Astrocyte of the spinal cord (primary cell): Measurements from ENCODE around the gene SLCO4A1.

Source experiments
- DNase-seq: peaks from one replicate; pipeline ENCODE4 v3.0.0; 2011; ENCODE audit warnings: low read depth, low spot score
- H3K4me3 ChIP-seq: 2 replicates; pipeline ENCODE4 v1.5.1; 2011; ENCODE audit warnings: low read depth, mild to moderate bottlenecking, low read length, moderate library complexity
- CTCF ChIP-seq: IDR thresholded peaks from 2 replicates; pipeline ENCODE4 v1.5.1; 2012; ENCODE audit warnings: low read depth, mild to moderate bottlenecking, low read length, inconsistent platforms
- in situ Hi-C: cut with HindIII; loops from 2 replicates; pipeline ENCODE4 v1.10.0; 2017; ENCODE audit warnings: low sequenced_read_pairs

SLCO4A1 gene

DNA sequence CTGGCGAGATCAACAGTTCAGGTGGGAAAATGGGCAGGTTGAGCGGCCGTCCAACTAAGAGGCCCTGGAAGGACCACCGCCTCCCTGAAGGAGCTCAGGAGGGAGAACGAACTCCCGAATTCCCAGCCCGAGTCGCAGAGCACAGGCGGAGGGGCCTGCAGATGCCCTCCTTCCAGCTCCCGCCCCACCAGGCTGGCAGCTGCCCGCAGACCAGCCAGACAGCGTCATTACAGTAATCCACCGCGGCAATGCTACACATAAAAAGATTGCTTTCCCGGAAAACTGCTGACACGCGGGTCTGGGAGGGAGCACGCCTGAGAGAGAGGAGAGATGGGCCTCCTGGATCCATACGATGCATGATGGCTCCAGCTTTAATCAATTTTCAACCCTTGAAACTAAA lies 30.5 kb upstream of the SLCO4A1 start:
- DNase-seq = no peak
- no peak for TF ChIP-seq CTCF
- no peak overlapping the region for H3K4me3 ChIP-seq
- in situ Hi-C loops = no loop called here

DNA sequence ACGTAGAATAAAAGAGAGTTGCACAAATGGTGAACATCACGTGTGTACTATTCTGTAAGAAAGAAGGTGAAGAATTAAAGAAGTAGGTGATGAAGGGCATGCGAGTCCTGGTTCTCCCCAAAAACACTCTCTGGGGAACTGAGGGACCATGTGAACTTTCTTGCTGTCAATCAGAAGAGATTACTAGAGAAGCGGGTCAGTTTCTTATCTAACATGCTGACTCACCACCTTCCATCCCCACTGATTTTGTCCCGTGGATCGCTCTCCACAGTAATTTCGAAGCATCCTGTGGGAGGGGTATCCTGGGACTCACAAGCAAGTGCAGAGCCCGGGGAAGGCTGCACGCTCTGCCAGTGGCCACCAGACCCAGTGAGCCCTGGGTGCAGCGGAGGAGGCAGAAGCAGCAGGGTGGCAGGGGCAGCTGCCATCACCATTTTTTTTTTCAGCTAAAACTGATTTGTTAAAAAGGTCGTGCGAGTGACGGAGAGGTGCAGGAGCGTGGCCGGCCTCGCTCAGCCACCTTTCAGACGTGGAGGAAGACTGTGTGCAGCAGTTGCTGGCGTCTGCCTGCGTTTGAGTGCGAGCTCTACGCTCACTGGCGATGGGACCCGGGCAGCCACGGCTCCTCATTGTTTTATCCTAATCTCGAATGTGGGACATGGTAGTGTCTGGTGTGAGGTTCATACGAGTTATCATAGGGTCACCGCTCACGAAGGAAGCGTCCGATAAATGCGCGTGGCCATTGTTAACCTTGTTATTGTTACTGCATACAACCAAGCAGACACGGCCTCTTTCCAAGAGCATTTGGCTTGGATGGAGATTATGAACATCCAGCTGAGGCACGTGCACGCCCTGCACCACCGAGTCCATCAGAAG lies 28.0 kb upstream of the SLCO4A1 start:
- TF ChIP-seq CTCF = no peak
- no peak for DNase-seq
- in situ Hi-C loops = no loop called here
- no peak overlapping the region for H3K4me3 ChIP-seq

DNA sequence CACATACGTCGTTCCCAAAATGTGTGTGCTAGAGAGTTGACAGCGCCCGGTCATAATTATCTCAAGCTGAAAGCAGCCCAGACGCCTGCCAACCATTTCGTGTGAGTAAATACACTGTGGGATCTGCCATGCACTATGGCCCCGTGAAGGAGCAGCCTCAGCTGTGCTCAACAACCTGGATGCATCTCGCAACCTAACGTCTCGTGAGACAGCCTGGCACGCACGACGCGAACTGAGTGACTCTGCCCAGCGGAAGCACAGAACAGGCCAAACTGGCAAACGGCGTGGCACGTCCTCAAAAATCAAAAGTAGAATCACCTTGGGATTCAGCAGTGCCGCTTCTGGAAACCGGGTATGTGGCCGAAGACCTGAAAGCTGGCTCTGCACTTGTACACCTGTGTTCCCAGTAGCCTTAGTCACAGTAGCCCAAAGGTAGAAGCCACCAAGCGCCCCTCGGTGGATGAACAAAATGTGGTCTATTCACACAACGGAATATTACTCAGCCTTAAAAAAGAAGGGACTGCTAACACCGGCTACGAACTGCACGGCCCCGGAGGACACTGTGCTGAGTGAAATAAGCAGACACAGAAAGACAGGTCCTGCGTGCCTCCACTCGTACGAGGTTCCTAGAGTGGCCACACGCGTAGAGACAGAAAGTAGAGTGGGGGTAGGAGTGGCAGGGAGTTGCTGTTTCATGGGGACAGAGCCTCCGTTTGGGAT lies 27.2 kb upstream of the SLCO4A1 start:
- H3K4me3 ChIP-seq = no peak overlapping the region
- in situ Hi-C loops = no loop called here
- no peak for DNase-seq
- TF ChIP-seq CTCF = no peak

GRCh38 chr20:62615750-62616251 lies 26.5 kb upstream of the SLCO4A1 start:
- no peak overlapping the region for H3K4me3 ChIP-seq
- no peak for TF ChIP-seq CTCF
- no peak for DNase-seq
- in situ Hi-C loops = no loop called here

- DNase-seq = peak; percentile 45
- in situ Hi-C loops = no loop called here
- no peak overlapping the region for H3K4me3 ChIP-seq
- peak; percentile 99 for TF ChIP-seq CTCF
These were observed 25.3 kb upstream of the SLCO4A1 start for GRCh38 chr20:62616728-62617621.
